Uterus (tissue), 4 donors: ENCODE data around the gene FNBP1. TPM values are rescaled to one million over a fixed set of nuclear protein-coding genes. Genes with fewer than 3 reads are reported as not detected.
A peak's percentile ranks its signal among the peaks of the same experiment; 100 is the strongest.
"Not testable (repeated sequence)": the region's sequence is repeated elsewhere in the genome, so short reads cannot be mapped to it uniquely, and the experiment has no call there.

ENCODE experiments used
- DNase-seq, 2 donors: peaks; one replicate each; pipeline ENCODE4 v3.0.0-alpha.2; 2019 to 2020
- H3K27ac ChIP-seq, 2 donors: fragments of 200-600 bp; sonication (generic); 1 replicate in 1 of 2; 2 replicates in 1 of 2; pipeline ENCODE4 v1.5.1; 2016 to 2018
- H3K27me3 ChIP-seq, 2 donors: fragments of 200-600 bp; sonication (generic); one replicate each; pipeline ENCODE4 v1.5.1; 2018 to 2019; ENCODE audit warnings: control low read depth in 1 of 2
- H3K36me3 ChIP-seq, 2 donors: fragments of 200-600 bp; sonication (generic); one replicate each; pipeline ENCODE4 v1.5.1; 2019; ENCODE audit warnings: control low read depth in 1 of 2
- H3K4me1 ChIP-seq, 2 donors: fragments of 200-600 bp; sonication (generic); one replicate each; pipeline ENCODE4 v1.5.1; 2018 to 2019; ENCODE audit warnings: control low read depth in 1 of 2
- H3K4me3 ChIP-seq, 2 donors: fragments of 200-600 bp; sonication (generic); 1 replicate in 1 of 2; 2 replicates in 1 of 2; pipeline ENCODE4 v1.5.1; 2018 to 2019; ENCODE audit warnings: mild to moderate bottlenecking in 1 of 2
- H3K9me3 ChIP-seq, 2 donors: fragments of 200-600 bp; sonication (generic); one replicate each; pipeline ENCODE4 v1.5.1; 2019; ENCODE audit warnings: control low read depth in 1 of 2
- CTCF ChIP-seq, 4 experiments: fragments of 200-600 bp in 2 of 4; fragments of 450-650 bp in 2 of 4; sonication (generic) in 2 of 4; IDR thresholded peaks; one replicate each; pipeline ENCODE4 v1.5.1; 2016 to 2019; ENCODE audit warnings: antibody characterized with exemption in 4 of 4, mild to moderate bottlenecking in 2 of 4, moderate library complexity in 1 of 4
- POLR2A ChIP-seq, 2 donors: fragments of 450-650 bp; IDR thresholded peaks; one replicate each; pipeline ENCODE4 v1.6.1; 2016; ENCODE audit warnings: antibody characterized with exemption in 2 of 2, mild to moderate bottlenecking in 1 of 2, moderate library complexity in 1 of 2
- intact Hi-C: fragments of 100-400 bp; cut with DNase I; formaldehyde crosslinking; loops from one replicate; pipeline ENCODE4 v1.15.1; 2023; ENCODE audit warnings: low total_unique reads
- total RNA-seq, 4 donors: library from RNA; depleted of rRNA in 3 of 4; stranded (reverse); fragments of >200 nt in 3 of 4; gene quantifications; one replicate each; pipeline versions ENCODE4 v1.1.0 to v1.2.4, GENCODE V29; 2014 to 2023
- donor health status: DM: yes; HTN: yes; CAD: no.

FNBP1 gene
- total RNA-seq, 4 donors from 2014 or later = 18.5 to 102 (median 77.2) TPM

- H3K4me3 ChIP-seq = no peak overlapping the region
- intact Hi-C loops = no loop called here
- H3K27ac ChIP-seq = no peak overlapping the region
- H3K27me3 ChIP-seq = no peaks in the 10 kb centered on the region
- peaks cover 0 to 5% of the 10 kb centered on the region in 2 donors for H3K4me1 ChIP-seq
- H3K9me3 ChIP-seq = no peaks in the 10 kb centered on the region
- no peak for DNase-seq
- TF ChIP-seq POLR2A (IDR thresholded peaks at IDR 0.05) (no peak), CTCF (IDR thresholded peaks at IDR 0.05) (no peak)
- H3K36me3 ChIP-seq = no peaks in the 10 kb centered on the region
These were observed 61.6 kb downstream of the FNBP1 start for GRCh38 chr9:129981180-129981907.

- H3K27me3 ChIP-seq, H3K27ac ChIP-seq, H3K4me3 ChIP-seq, DNase-seq, H3K4me1 ChIP-seq, H3K36me3 ChIP-seq, intact Hi-C loops, H3K9me3 ChIP-seq: not testable (repeated sequence)
These were observed 62.8 kb downstream of the FNBP1 start for GRCh38 chr9:129980224-129980623.

GRCh38 chr9:129979071-129979745, 63.8 kb downstream of the FNBP1 start:
- no peaks in the 10 kb centered on the region for H3K9me3 ChIP-seq
- no peak overlapping the region for H3K27ac ChIP-seq
- H3K4me3 ChIP-seq = no peak overlapping the region
- no peak for DNase-seq
- TF ChIP-seq CTCF (IDR thresholded peaks at IDR 0.05) (no peak), POLR2A (IDR thresholded peaks at IDR 0.05) (no peak)
- peaks cover 0 to 5% of the 10 kb centered on the region in 2 donors for H3K4me1 ChIP-seq
- no peaks in the 10 kb centered on the region for H3K36me3 ChIP-seq
- intact Hi-C loops = no loop called here
- no peaks in the 10 kb centered on the region for H3K27me3 ChIP-seq

GRCh38 chr9:129972816-129973215, 70.2 kb downstream of the FNBP1 start:
- Histone ChIP-seq H3K27ac (no peak overlapping the region), H3K27me3 (no peaks in the 10 kb centered on the region), H3K9me3 (no peaks in the 10 kb centered on the region), H3K36me3 (no peaks in the 10 kb centered on the region), H3K4me3 (no peak overlapping the region), H3K4me1 (peaks cover 0 to 8% of the 10 kb centered on the region in 2 donors)
- DNase-seq = no peak
- TF ChIP-seq CTCF (IDR thresholded peaks at IDR 0.05) (no peak), POLR2A (IDR thresholded peaks at IDR 0.05) (no peak)
- intact Hi-C loops = no loop called here

- peak overlapping the region; percentile 90 to 98 for H3K27ac ChIP-seq
- H3K36me3 ChIP-seq = no peaks in the 10 kb centered on the region
- TF ChIP-seq POLR2A (IDR thresholded peaks at IDR 0.05) (no peak), CTCF (IDR thresholded peaks at IDR 0.05) (no peak)
- no peak overlapping the region for H3K4me3 ChIP-seq
- intact Hi-C loops = no loop called here
- peak in 1 of 2 donors; percentile 63 for DNase-seq
- H3K27me3 ChIP-seq = no peaks in the 10 kb centered on the region
- no peaks in the 10 kb centered on the region for H3K9me3 ChIP-seq
- H3K4me1 ChIP-seq = peaks cover 0 to 8% of the 10 kb centered on the region in 2 donors
These were observed 74.1 kb downstream of the FNBP1 start for GRCh38 chr9:129968690-129969485.
